Vein endothelial cell (primary cell): Measurements from ENCODE around the gene TAS2R41. TPM values are rescaled to one million over a fixed set of nuclear protein-coding genes. Genes with fewer than 3 reads are reported as not detected.

Source experiments
- total RNA-seq: library from RNA; depleted of rRNA; stranded (reverse); fragments of >200 nt; gene quantifications from 2 replicates; pipeline ENCODE4 v1.2.3, GENCODE V29; 2012

Gene TAS2R41, protein sequence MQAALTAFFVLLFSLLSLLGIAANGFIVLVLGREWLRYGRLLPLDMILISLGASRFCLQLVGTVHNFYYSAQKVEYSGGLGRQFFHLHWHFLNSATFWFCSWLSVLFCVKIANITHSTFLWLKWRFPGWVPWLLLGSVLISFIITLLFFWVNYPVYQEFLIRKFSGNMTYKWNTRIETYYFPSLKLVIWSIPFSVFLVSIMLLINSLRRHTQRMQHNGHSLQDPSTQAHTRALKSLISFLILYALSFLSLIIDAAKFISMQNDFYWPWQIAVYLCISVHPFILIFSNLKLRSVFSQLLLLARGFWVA
- 0.19 TPM in 1 of 2 replicates, not detected in the other for total RNA-seq

GRCh38 chr7:143477501-143478150, at the start of gene TAS2R41:
Gene TAS2R41, plus strand, starts transcription at chr7:143477873. Its CDS starts 0 bp downstream, at chr7:143477873.

DNA sequence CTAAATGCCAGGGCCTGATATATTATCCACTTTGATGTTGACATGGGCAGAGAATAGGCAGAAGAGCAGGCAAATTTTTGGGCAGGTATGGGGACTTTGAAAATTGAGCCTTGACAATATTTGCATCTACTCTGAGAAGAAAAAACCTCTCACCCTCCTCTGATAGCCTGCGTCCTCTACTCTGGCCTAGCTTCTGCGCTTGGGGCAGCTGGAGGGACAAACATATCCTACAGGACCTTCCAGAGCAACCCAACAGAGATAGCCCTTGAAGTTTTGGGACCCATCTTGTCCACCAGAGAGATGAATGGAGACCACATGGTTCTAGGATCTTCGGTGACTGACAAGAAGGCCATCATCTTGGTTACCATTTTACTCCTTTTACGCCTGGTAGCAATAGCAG, 34.5 kb upstream of the TAS2R41 start, which contains the start of gene TAS2R60:
Gene TAS2R60, plus strand, starts transcription at position 301 of the 400 bp plus-strand sequence. Its CDS starts 0 bp downstream, at position 301.

Other genes starting within 250 kb of the TAS2R41 start
- 73.5 and 81.7 TPM in 2 replicates for gene GSTK1, start 214.4 kb upstream of the TAS2R41 start, total RNA-seq
- not detected in 2 replicates for gene TMEM139, start 192.9 kb upstream of the TAS2R41 start, total RNA-seq
- gene CASP2, start 189.5 kb upstream of the TAS2R41 start, total RNA-seq = 19.9 and 21.6 TPM in 2 replicates
- gene CLCN1, start 161.8 kb upstream of the TAS2R41 start, total RNA-seq = not detected in 2 replicates
- 0.65 and 0.76 TPM in 2 replicates for gene FAM131B, start 115.2 kb upstream of the TAS2R41 start, total RNA-seq
- 91.2 and 116 TPM in 2 replicates for gene ZYX, start 96.5 kb upstream of the TAS2R41 start, total RNA-seq
- gene EPHA1, start 69.0 kb upstream of the TAS2R41 start, total RNA-seq = 0.33 TPM in 1 of 2 replicates, not detected in the other
- gene TAS2R60, start 34.4 kb upstream of the TAS2R41 start, total RNA-seq = not detected in 2 replicates
- gene CTAGE15, start 93.9 kb downstream of the TAS2R41 start, total RNA-seq = not detected in 2 replicates
- 17.3 and 22.7 TPM in 2 replicates for gene TCAF2, start 143.1 kb downstream of the TAS2R41 start, total RNA-seq